ENCODE data around the gene GJA5. TPM values are rescaled to one million over a fixed set of nuclear protein-coding genes. Genes with fewer than 3 reads are reported as not detected.
"Not testable (repeated sequence)": the region's sequence is repeated elsewhere in the genome, so short reads cannot be mapped to it uniquely, and the experiment has no call there.

GJA5 gene
- total RNA-seq, 1 donor from 2014 or later, result 0.27 TPM

DNA sequence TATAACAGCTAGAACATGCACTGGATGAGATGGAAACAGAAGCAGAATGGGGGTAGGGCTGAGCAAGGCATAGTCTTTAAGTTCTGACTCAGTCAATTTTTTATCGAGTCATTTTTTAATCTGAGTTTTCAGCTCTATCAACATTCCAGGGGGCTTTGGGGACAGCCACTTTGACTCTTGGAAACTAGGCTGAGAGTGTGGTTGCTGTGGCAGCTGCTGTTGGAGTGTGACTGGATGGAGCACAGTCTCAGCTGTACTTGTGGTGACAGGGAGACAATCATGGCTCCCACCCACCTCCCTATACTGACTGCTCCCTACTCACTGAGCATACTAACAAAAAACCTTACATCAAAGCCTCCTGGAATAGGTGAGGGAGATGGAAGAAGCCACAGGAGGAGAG, 25.0 kb downstream of the GJA5 start:
- no peak overlapping the region for H3K4me2 ChIP-seq (ENCODE audit: low read length)
- no peaks in the 10 kb centered on the region for H3K27me3 ChIP-seq (ENCODE audit: insufficient read depth, low read length)
- H3K79me2 ChIP-seq (ENCODE audit: insufficient read depth, low read length), result no peaks in the 10 kb centered on the region
- no peaks in the 10 kb centered on the region for H3K9me3 ChIP-seq (ENCODE audit: insufficient read depth, low read depth, low read length)
- Mint-ChIP-seq H3K36me3 (ENCODE audit: low read depth, unreplicated experiment) (no peaks in the 10 kb centered on the region), H3K27me3 (ENCODE audit: low read depth, unreplicated experiment) (peaks cover 8% of the 10 kb centered on the region), H3K9me3 (ENCODE audit: unreplicated experiment) (peaks cover 4% of the 10 kb centered on the region), H3K4me3 (ENCODE audit: unreplicated experiment) (no peak overlapping the region), H3K27ac (ENCODE audit: unreplicated experiment) (no peak overlapping the region), H3K4me1 (ENCODE audit: low read depth, unreplicated experiment) (no peaks in the 10 kb centered on the region)
- no peak for DNase-seq (ENCODE audit: low read depth)
- no peaks in the 10 kb centered on the region for H3K4me1 ChIP-seq (ENCODE audit: insufficient read depth, low read length)
- no peak overlapping the region for H2AFZ ChIP-seq (ENCODE audit: low read depth, low read length)
- no peak overlapping the region for H3K27ac ChIP-seq (ENCODE audit: low read depth, low read length)
- H4K20me1 ChIP-seq (ENCODE audit: insufficient read depth, low read length), result no peaks in the 10 kb centered on the region
- no peak overlapping the region for H3K4me3 ChIP-seq (ENCODE audit: insufficient read depth, low read depth, low read length)
- H3K9ac ChIP-seq (ENCODE audit: low read length), result no peak overlapping the region
- no peak for FAIRE-seq
- H3K36me3 ChIP-seq (ENCODE audit: insufficient read depth, low read length), result no peaks in the 10 kb centered on the region
- TF ChIP-seq EZH2 (IDR thresholded peaks at IDR 0.05; ENCODE audit: insufficient read depth, low read length), result no peak
- TF ChIP-seq, protein P1, sequence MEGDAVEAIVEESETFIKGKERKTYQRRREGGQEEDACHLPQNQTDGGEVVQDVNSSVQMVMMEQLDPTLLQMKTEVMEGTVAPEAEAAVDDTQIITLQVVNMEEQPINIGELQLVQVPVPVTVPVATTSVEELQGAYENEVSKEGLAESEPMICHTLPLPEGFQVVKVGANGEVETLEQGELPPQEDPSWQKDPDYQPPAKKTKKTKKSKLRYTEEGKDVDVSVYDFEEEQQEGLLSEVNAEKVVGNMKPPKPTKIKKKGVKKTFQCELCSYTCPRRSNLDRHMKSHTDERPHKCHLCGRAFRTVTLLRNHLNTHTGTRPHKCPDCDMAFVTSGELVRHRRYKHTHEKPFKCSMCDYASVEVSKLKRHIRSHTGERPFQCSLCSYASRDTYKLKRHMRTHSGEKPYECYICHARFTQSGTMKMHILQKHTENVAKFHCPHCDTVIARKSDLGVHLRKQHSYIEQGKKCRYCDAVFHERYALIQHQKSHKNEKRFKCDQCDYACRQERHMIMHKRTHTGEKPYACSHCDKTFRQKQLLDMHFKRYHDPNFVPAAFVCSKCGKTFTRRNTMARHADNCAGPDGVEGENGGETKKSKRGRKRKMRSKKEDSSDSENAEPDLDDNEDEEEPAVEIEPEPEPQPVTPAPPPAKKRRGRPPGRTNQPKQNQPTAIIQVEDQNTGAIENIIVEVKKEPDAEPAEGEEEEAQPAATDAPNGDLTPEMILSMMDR (IDR thresholded peaks at IDR 0.05; ENCODE audit: insufficient read depth, low read depth, low read length), result no peak

DNA sequence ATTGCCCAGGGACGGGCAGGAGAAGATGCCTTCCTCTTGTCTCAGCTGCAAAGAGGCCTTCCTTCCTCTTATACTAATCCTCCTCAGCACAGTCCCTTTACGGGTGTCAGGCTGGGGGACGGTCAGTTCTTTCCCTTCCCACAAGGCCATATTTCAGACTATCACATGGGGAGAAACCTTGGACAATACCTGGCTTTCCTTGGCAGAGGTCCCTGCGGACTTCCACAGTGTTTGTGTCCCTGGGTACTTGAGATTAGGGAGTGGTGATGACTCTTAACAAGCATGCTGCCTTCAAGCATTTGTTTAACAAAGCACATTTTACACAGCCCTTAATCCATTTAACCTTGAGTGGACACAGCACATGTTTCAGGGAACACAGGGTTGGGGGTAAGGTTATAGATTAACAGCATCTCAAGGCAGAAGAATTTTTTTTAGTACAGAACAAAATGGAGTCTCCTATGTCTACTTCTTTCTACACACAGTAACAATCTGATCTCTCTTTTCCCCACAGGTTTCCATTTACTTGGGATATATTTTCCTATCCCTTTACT, 26.0 kb downstream of the GJA5 start:
- not testable (repeated sequence) for H3K36me3 ChIP-seq (ENCODE audit: insufficient read depth, low read length); H3K36me3 Mint-ChIP-seq (ENCODE audit: low read depth, unreplicated experiment); H3K79me2 ChIP-seq (ENCODE audit: insufficient read depth, low read length); H3K9me3 ChIP-seq (ENCODE audit: insufficient read depth, low read depth, low read length); H3K27me3 Mint-ChIP-seq (ENCODE audit: low read depth, unreplicated experiment); H3K4me2 ChIP-seq (ENCODE audit: low read length); H3K4me1 ChIP-seq (ENCODE audit: insufficient read depth, low read length); H2AFZ ChIP-seq (ENCODE audit: low read depth, low read length); H3K4me3 ChIP-seq (ENCODE audit: insufficient read depth, low read depth, low read length); H3K27ac ChIP-seq (ENCODE audit: low read depth, low read length); FAIRE-seq; H3K9ac ChIP-seq (ENCODE audit: low read length); H3K27ac Mint-ChIP-seq (ENCODE audit: unreplicated experiment); H3K4me1 Mint-ChIP-seq (ENCODE audit: low read depth, unreplicated experiment); H4K20me1 ChIP-seq (ENCODE audit: insufficient read depth, low read length); H3K27me3 ChIP-seq (ENCODE audit: insufficient read depth, low read length); H3K4me3 Mint-ChIP-seq (ENCODE audit: unreplicated experiment); DNase-seq (ENCODE audit: low read depth); H3K9me3 Mint-ChIP-seq (ENCODE audit: unreplicated experiment)

DNA sequence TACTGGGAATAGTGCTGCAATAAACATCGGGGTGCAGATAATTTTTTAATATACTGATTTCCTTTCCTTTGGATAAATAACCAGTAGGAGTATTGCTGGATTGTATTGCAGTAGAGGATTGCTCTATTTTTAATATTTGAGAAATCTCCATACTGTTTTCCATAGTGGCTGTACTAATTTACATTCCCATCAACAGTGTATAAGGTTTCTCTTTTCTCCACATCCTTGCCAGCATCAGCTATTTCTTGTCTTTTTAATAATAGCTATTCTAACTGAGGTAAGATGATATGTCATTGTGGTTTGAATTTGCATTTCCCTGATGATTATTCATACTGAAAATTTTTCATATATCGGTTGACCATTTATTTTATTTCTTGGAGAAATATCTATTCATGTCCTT, 31.1 kb downstream of the GJA5 start:
- Mint-ChIP-seq H3K4me3 (ENCODE audit: unreplicated experiment) (no peak overlapping the region), H3K27me3 (ENCODE audit: low read depth, unreplicated experiment) (no peaks in the 10 kb centered on the region), H3K4me1 (ENCODE audit: low read depth, unreplicated experiment) (no peaks in the 10 kb centered on the region), H3K36me3 (ENCODE audit: low read depth, unreplicated experiment) (no peaks in the 10 kb centered on the region), H3K27ac (ENCODE audit: unreplicated experiment) (no peak overlapping the region), H3K9me3 (ENCODE audit: unreplicated experiment) (peaks cover 3% of the 10 kb centered on the region)
- Histone ChIP-seq H3K9ac (ENCODE audit: low read length) (no peak overlapping the region), H3K9me3 (ENCODE audit: insufficient read depth, low read depth, low read length) (no peaks in the 10 kb centered on the region), H3K36me3 (ENCODE audit: insufficient read depth, low read length) (no peaks in the 10 kb centered on the region), H2AFZ (ENCODE audit: low read depth, low read length) (no peak overlapping the region), H3K4me1 (ENCODE audit: insufficient read depth, low read length) (no peaks in the 10 kb centered on the region), H3K4me2 (ENCODE audit: low read length) (no peak overlapping the region), H3K27me3 (ENCODE audit: insufficient read depth, low read length) (no peaks in the 10 kb centered on the region), H3K79me2 (ENCODE audit: insufficient read depth, low read length) (no peaks in the 10 kb centered on the region), H3K4me3 (ENCODE audit: insufficient read depth, low read depth, low read length) (no peak overlapping the region), H4K20me1 (ENCODE audit: insufficient read depth, low read length) (no peaks in the 10 kb centered on the region), H3K27ac (ENCODE audit: low read depth, low read length) (no peak overlapping the region)
- TF ChIP-seq, protein P1 (IDR thresholded peaks at IDR 0.05; ENCODE audit: insufficient read depth, low read depth, low read length), result no peak
- no peak for TF ChIP-seq EZH2 (IDR thresholded peaks at IDR 0.05; ENCODE audit: insufficient read depth, low read length)
- FAIRE-seq (no peak), DNase-seq (ENCODE audit: low read depth) (no peak)

All from astrocyte (in vitro differentiated cells and primary cell).